Mesenchymal stem cell (in vitro differentiated cells and primary cell): ENCODE data around the gene AKAIN1.

Source experiments
- DNase-seq: peaks from one replicate; pipeline ENCODE4 v3.0.0-alpha.2; 2013
- H2AFZ ChIP-seq: one replicate; pipeline ENCODE4 v1.6.1; 2013; ENCODE audit warnings: low read depth, mild to moderate bottlenecking, control low read depth, inconsistent platforms, low read length, moderate library complexity
- H2AK5ac ChIP-seq: 2 replicates; pipeline ENCODE4 v1.6.1; 2013; ENCODE audit warnings: low read length, moderate library complexity, mild to moderate bottlenecking, inconsistent platforms; ENCODE audit not compliant: severe bottlenecking
- H2BK120ac ChIP-seq: one replicate; pipeline ENCODE4 v1.6.1; 2013; ENCODE audit warnings: low read depth, mild to moderate bottlenecking, inconsistent platforms, low read length, moderate library complexity
- H2BK12ac ChIP-seq, 2 experiments: one replicate each; pipeline ENCODE4 v1.6.1; 2013; ENCODE audit warnings: inconsistent platforms in 2 of 2, low read length in 2 of 2, mild to moderate bottlenecking in 2 of 2, moderate library complexity in 2 of 2, control low read depth in 1 of 2
- H2BK15ac ChIP-seq: one replicate; pipeline ENCODE4 v1.6.1; 2013; ENCODE audit warnings: mild to moderate bottlenecking, low read depth, inconsistent platforms; ENCODE audit not compliant: poor library complexity, severe bottlenecking
- H2BK5ac ChIP-seq: 2 replicates; pipeline ENCODE4 v1.6.1; 2013; ENCODE audit warnings: low read depth, mild to moderate bottlenecking, low read length, control low read depth, inconsistent platforms; ENCODE audit not compliant: poor library complexity, severe bottlenecking
- H3K14ac ChIP-seq, 2 experiments: one replicate each; pipeline ENCODE4 v1.6.1; 2013; ENCODE audit warnings: inconsistent platforms in 2 of 2, low read length in 2 of 2, control low read depth in 1 of 2, mild to moderate bottlenecking in 1 of 2, moderate library complexity in 1 of 2
- H3K18ac ChIP-seq, 2 experiments: one replicate each; pipeline ENCODE4 v1.6.1; 2013; ENCODE audit warnings: inconsistent platforms in 2 of 2, low read length in 2 of 2, control low read depth in 1 of 2, low read depth in 1 of 2, mild to moderate bottlenecking in 1 of 2
- H3K23ac ChIP-seq, 2 experiments: one replicate each; pipeline ENCODE4 v1.6.1; 2013; ENCODE audit warnings: inconsistent platforms in 2 of 2, low read length in 2 of 2, mild to moderate bottlenecking in 2 of 2, moderate library complexity in 2 of 2, control low read depth in 1 of 2
- H3K27ac ChIP-seq: 2 replicates; pipeline ENCODE4 v1.5.1; 2013; ENCODE audit warnings: mild to moderate bottlenecking, moderate library complexity, low read length, control low read depth, inconsistent platforms; ENCODE audit not compliant: poor library complexity, severe bottlenecking
- H3K27me3 ChIP-seq, 2 experiments: 2 replicates each; pipeline versions ENCODE4 v1.6.1 to v1.7.0; 2013; ENCODE audit warnings: low read length in 2 of 2, mild to moderate bottlenecking in 2 of 2, moderate library complexity in 2 of 2, control low read depth in 1 of 2, inconsistent platforms in 1 of 2; ENCODE audit not compliant: control insufficient read depth in 1 of 2, insufficient read depth in 1 of 2
- H3K36me3 ChIP-seq, 2 experiments: 2 replicates each; pipeline versions ENCODE4 v1.6.1 to v1.7.0; 2013; ENCODE audit warnings: low read length in 2 of 2, control low read depth in 1 of 2, inconsistent platforms in 1 of 2, low read depth in 1 of 2, mild to moderate bottlenecking in 1 of 2; ENCODE audit not compliant: insufficient read depth in 2 of 2, control insufficient read depth in 1 of 2
- H3K4ac ChIP-seq, 2 experiments: one replicate each; pipeline ENCODE4 v1.6.1; 2013; ENCODE audit warnings: inconsistent platforms in 2 of 2, low read length in 2 of 2, mild to moderate bottlenecking in 2 of 2, moderate library complexity in 2 of 2, control low read depth in 1 of 2, low read depth in 1 of 2
- H3K4me1 ChIP-seq: 2 replicates; pipeline ENCODE4 v1.6.1; 2013; ENCODE audit warnings: low read depth, low read length, control low read depth; ENCODE audit not compliant: control insufficient read depth, insufficient read depth
- H3K4me2 ChIP-seq: 2 replicates; pipeline ENCODE4 v1.6.1; 2013; ENCODE audit warnings: low read length, mild to moderate bottlenecking, inconsistent platforms; ENCODE audit not compliant: poor library complexity, severe bottlenecking
- H3K4me3 ChIP-seq, 2 experiments: 2 replicates each; pipeline versions ENCODE4 v1.5.1 to v1.7.0; 2013; ENCODE audit warnings: low read length in 2 of 2, mild to moderate bottlenecking in 2 of 2, control low read depth in 1 of 2, low read depth in 1 of 2; ENCODE audit not compliant: insufficient read depth in 1 of 2
- H3K79me1 ChIP-seq: replicated peaks from 2 replicates; pipeline ENCODE4 v1.6.1; 2013; ENCODE audit warnings: mild to moderate bottlenecking, control low read depth, low read length, inconsistent platforms; ENCODE audit not compliant: poor library complexity, severe bottlenecking
- H3K9ac ChIP-seq: 2 replicates; pipeline ENCODE4 v1.7.0; 2013; ENCODE audit warnings: mild to moderate bottlenecking, low read length, moderate library complexity
- H3K9me3 ChIP-seq: 2 replicates; pipeline ENCODE4 v1.7.0; 2013; ENCODE audit warnings: mild to moderate bottlenecking, low read length; ENCODE audit not compliant: control insufficient read depth
- H4K8ac ChIP-seq: one replicate; pipeline ENCODE4 v1.6.1; 2013; ENCODE audit warnings: inconsistent platforms, mild to moderate bottlenecking, low read length, moderate library complexity
- H4K91ac ChIP-seq: one replicate; pipeline ENCODE4 v1.6.1; 2013; ENCODE audit warnings: mild to moderate bottlenecking, low read length, inconsistent platforms
- WGBS: methylation state at CpG from one replicate; pipeline ENCODE4 v1.1.7; 2013; ENCODE audit warnings: mixed read lengths; 5-methylcytosine and 5-hydroxymethylcytosine counted together

AKAIN1 gene

GRCh38 chr18:5158172-5158571, 38.9 kb downstream of the AKAIN1 start:
- Histone ChIP-seq H3K9ac (no peak overlapping the region), H3K4me2 (no peak overlapping the region), H3K27me3 (no peaks in the 10 kb centered on the region), H2BK5ac (no peak overlapping the region), H4K8ac (no peak overlapping the region), H3K4me3 (no peak overlapping the region), H3K79me1 (no peaks in the 10 kb centered on the region), H2AFZ (no peak overlapping the region), H2BK12ac (no peak overlapping the region), H3K4ac (no peak overlapping the region), H3K36me3 (no peaks in the 10 kb centered on the region), H4K91ac (no peak overlapping the region), H3K18ac (no peak overlapping the region), H3K4me1 (no peaks in the 10 kb centered on the region), H2AK5ac (no peak overlapping the region), H3K27ac (no peak overlapping the region), H3K14ac (no peak overlapping the region), H2BK120ac (no peak overlapping the region), H2BK15ac (no peak overlapping the region), H3K9me3 (no peaks in the 10 kb centered on the region), H3K23ac (no peak overlapping the region)
- DNase-seq = no peak
- 54% methylated on average over 3 of the region's 3 CpGs for WGBS

DNA sequence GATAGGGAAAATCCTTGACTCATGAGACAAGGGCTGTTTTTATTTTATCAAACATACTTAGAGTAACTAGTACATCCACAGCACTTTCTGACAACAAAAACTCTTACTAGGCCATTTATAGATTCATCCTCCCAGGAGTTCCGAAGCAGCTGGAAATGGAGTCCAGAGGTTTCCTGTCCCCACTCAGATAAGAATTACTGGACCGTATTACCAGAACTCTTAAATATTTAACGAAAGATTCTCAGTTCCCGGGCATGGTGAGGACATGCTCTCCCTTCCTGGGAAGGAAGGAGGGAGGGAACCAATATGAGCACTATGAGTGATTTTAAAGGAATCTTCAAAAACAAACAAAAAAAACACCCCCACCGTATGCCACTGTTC, 41.2 kb downstream of the AKAIN1 start:
- H3K4me3 ChIP-seq = no peak overlapping the region
- H2BK12ac ChIP-seq = no peak overlapping the region
- H2BK5ac ChIP-seq = no peak overlapping the region
- H3K27me3 ChIP-seq = no peaks in the 10 kb centered on the region
- no peak overlapping the region for H2BK120ac ChIP-seq
- no peak for DNase-seq
- H3K36me3 ChIP-seq = no peaks in the 10 kb centered on the region
- no peak overlapping the region for H3K27ac ChIP-seq
- no peaks in the 10 kb centered on the region for H3K79me1 ChIP-seq
- H3K23ac ChIP-seq = no peak overlapping the region
- no peak overlapping the region for H2BK15ac ChIP-seq
- H3K4me2 ChIP-seq = no peak overlapping the region
- H4K91ac ChIP-seq = no peak overlapping the region
- 35% methylated on average over 2 of the region's 5 CpGs for WGBS
- H3K9me3 ChIP-seq = no peaks in the 10 kb centered on the region
- no peak overlapping the region for H2AFZ ChIP-seq
- no peak overlapping the region for H4K8ac ChIP-seq
- H2AK5ac ChIP-seq = no peak overlapping the region
- H3K4me1 ChIP-seq = no peaks in the 10 kb centered on the region
- no peak overlapping the region for H3K18ac ChIP-seq
- no peak overlapping the region for H3K4ac ChIP-seq
- H3K14ac ChIP-seq = no peak overlapping the region
- no peak overlapping the region for H3K9ac ChIP-seq

DNA sequence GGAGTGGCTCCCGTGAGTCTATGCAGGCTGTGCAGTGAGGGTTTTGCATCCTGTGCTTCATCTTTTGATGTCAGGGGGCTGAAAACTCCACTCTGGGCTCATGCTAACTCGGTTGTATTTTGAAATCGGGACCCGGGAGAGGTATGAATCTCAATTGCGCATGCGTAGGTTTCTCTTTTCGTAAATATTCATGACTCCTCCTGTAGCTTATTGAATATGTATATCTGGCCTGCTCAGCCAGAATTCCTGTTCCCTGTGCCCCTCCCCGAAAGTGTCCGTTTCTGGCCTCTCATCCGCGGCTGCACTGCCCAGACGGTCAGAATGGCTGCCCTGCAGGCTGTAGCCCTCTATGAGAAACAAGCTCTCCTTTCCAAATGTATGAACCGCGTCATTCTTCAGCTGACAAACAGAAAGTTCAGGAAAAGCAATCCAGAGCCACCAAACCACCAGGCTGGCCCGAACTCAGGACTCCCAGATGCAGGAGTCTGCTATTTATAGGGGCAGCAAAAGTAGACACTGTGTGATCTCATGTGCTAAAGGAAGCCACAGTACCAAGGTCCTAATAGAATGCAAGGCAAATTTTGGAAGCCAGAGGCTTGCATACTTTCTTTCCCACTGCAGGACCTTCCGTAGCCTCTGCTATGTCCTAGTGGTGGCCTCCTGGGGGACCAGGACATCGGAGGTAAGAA, 41.7 kb downstream of the AKAIN1 start:
- H2AFZ ChIP-seq = no peak overlapping the region
- H3K36me3 ChIP-seq = no peaks in the 10 kb centered on the region
- no peak overlapping the region for H3K4me2 ChIP-seq
- no peak overlapping the region for H2AK5ac ChIP-seq
- no peak overlapping the region for H3K4ac ChIP-seq
- H3K14ac ChIP-seq = no peak overlapping the region
- 85% methylated on average over 16 of the region's 17 CpGs for WGBS
- no peak overlapping the region for H3K4me3 ChIP-seq
- H2BK12ac ChIP-seq = no peak overlapping the region
- H3K9ac ChIP-seq = no peak overlapping the region
- H3K4me1 ChIP-seq = no peaks in the 10 kb centered on the region
- no peak overlapping the region for H2BK15ac ChIP-seq
- no peak overlapping the region for H2BK120ac ChIP-seq
- H4K91ac ChIP-seq = no peak overlapping the region
- no peaks in the 10 kb centered on the region for H3K9me3 ChIP-seq
- H3K18ac ChIP-seq = no peak overlapping the region
- H3K23ac ChIP-seq = no peak overlapping the region
- H3K27me3 ChIP-seq = no peaks in the 10 kb centered on the region
- H3K79me1 ChIP-seq = no peaks in the 10 kb centered on the region
- no peak overlapping the region for H3K27ac ChIP-seq
- no peak for DNase-seq
- no peak overlapping the region for H2BK5ac ChIP-seq
- H4K8ac ChIP-seq = no peak overlapping the region

GRCh38 chr18:5152343-5153020, 44.6 kb downstream of the AKAIN1 start:
- Histone ChIP-seq H3K4ac (no peak overlapping the region), H3K4me3 (no peak overlapping the region), H2BK120ac (no peak overlapping the region), H3K9ac (no peak overlapping the region), H4K8ac (no peak overlapping the region), H3K9me3 (no peaks in the 10 kb centered on the region), H3K18ac (no peak overlapping the region), H3K14ac (no peak overlapping the region), H3K4me2 (no peak overlapping the region), H3K79me1 (no peaks in the 10 kb centered on the region), H3K4me1 (no peaks in the 10 kb centered on the region), H2BK12ac (no peak overlapping the region), H2AK5ac (no peak overlapping the region), H2BK5ac (no peak overlapping the region), H2AFZ (no peak overlapping the region), H4K91ac (no peak overlapping the region), H3K27me3 (no peaks in the 10 kb centered on the region), H3K27ac (no peak overlapping the region), H2BK15ac (no peak overlapping the region), H3K36me3 (no peaks in the 10 kb centered on the region), H3K23ac (no peak overlapping the region)
- WGBS = 76% methylated on average over 5 of the region's 6 CpGs
- no peak for DNase-seq
